Prostate gland (tissue), 2 donors: ENCODE data around the gene SCTR. TPM values are rescaled to one million over a fixed set of nuclear protein-coding genes. Genes with fewer than 3 reads are reported as not detected.

Source experiments
- DNase-seq: peaks from one replicate; pipeline ENCODE4 v3.0.0-alpha.2; 2019; ENCODE audit warnings: low spot score
- H3K27ac ChIP-seq, 2 donors: fragments of 200-600 bp; sonication (generic); 2 replicates each; pipeline ENCODE4 v1.5.1; 2017 to 2019
- H3K27me3 ChIP-seq: fragments of 200-600 bp; sonication (generic); replicated peaks from 2 replicates; pipeline ENCODE4 v1.5.1; 2019; ENCODE audit not compliant: insufficient read depth
- H3K36me3 ChIP-seq, 2 donors: fragments of 200-600 bp; sonication (generic); 1 replicate in 1 of 2; 2 replicates in 1 of 2; pipeline versions ENCODE4 v1.5.1 to v1.8.1; 2017 to 2019
- H3K4me1 ChIP-seq: fragments of 200-600 bp; sonication (generic); replicated peaks from 2 replicates; pipeline ENCODE4 v1.5.1; 2019
- H3K4me3 ChIP-seq, 2 donors: fragments of 200-600 bp; sonication (generic); 2 replicates each; pipeline ENCODE4 v1.5.1; 2017 to 2019
- H3K9me3 ChIP-seq: fragments of 200-600 bp; sonication (generic); 2 replicates; pipeline ENCODE4 v1.5.1; 2017
- POLR2A ChIP-seq: fragments of 450-650 bp; IDR thresholded peaks from one replicate; pipeline ENCODE4 v1.6.1; 2016; ENCODE audit warnings: antibody characterized with exemption, mild to moderate bottlenecking
- POLR2AphosphoS5 ChIP-seq: sonication (generic); formaldehyde crosslinking; IDR thresholded peaks from one replicate; pipeline ENCODE4 v1.6.1; 2017; ENCODE audit warnings: antibody characterized with exemption
- WGBS: methylation state at CpG from one replicate; pipeline ENCODE4 v1.1.5; 2018; 5-methylcytosine and 5-hydroxymethylcytosine counted together
- intact Hi-C: fragments of 100-400 bp; cut with DNase I; formaldehyde crosslinking; loops from one replicate; pipeline ENCODE4 v1.14.2; 2022
- total RNA-seq, 2 donors: library from RNA; depleted of rRNA; stranded (reverse); fragments of >200 nt; gene quantifications; one replicate each; pipeline ENCODE4 v1.1.0, GENCODE V29; 2016
- TF ChIP-seq, protein P1 (sequence below), 4 experiments: fragments of 200-600 bp in 2 of 4; fragments of 450-650 bp in 2 of 4; sonication (generic) in 2 of 4; IDR thresholded peaks; 1 replicate in 3 of 4; 2 replicates in 1 of 4; pipeline ENCODE4 v1.5.1; 2016 to 2019; ENCODE audit warnings: antibody characterized with exemption in 4 of 4, mild to moderate bottlenecking in 2 of 4, moderate library complexity in 2 of 4

The SCTR gene
- total RNA-seq, 2 donors from 2014 or later: not detected

DNA sequence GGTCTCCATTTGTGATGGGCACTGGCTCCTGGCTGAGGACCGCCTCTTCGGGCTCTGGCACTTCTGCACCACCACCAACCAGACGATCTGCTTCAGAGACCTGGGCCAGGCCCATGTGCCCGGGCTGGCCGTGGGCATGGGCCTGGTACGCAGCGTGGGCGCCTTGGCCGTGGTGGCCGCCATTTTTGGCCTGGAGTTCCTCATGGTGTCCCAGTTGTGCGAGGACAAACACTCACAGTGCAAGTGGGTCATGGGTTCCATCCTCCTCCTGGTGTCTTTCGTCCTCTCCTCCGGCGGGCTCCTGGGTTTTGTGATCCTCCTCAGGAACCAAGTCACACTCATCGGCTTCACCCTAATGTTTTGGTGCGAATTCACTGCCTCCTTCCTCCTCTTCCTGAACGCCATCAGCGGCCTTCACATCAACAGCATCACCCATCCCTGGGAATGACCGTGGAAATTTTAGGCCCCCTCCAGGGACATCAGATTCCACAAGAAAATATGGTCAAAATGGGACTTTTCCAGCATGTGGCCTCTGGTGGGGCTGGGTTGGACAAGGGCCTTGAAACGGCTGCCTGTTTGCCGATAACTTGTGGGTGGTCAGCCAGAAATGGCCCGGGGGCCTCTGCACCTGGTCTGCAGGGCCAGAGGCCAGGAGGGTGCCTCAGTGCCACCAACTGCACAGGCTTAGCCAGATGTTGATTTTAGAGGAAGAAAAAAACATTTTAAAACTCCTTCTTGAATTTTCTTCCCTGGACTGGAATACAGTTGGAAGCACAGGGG, 87.1 kb downstream of the SCTR start:
- no peak for DNase-seq
- H3K4me1 ChIP-seq: no peaks in the 10 kb centered on the region
- intact Hi-C loops: no loop called here
- no peaks in the 10 kb centered on the region for H3K9me3 ChIP-seq
- WGBS: 92% methylated on average over 22 of the region's 22 CpGs
- H3K36me3 ChIP-seq: no peaks in the 10 kb centered on the region
- H3K27ac ChIP-seq: no peak overlapping the region
- TF ChIP-seq, protein P1, sequence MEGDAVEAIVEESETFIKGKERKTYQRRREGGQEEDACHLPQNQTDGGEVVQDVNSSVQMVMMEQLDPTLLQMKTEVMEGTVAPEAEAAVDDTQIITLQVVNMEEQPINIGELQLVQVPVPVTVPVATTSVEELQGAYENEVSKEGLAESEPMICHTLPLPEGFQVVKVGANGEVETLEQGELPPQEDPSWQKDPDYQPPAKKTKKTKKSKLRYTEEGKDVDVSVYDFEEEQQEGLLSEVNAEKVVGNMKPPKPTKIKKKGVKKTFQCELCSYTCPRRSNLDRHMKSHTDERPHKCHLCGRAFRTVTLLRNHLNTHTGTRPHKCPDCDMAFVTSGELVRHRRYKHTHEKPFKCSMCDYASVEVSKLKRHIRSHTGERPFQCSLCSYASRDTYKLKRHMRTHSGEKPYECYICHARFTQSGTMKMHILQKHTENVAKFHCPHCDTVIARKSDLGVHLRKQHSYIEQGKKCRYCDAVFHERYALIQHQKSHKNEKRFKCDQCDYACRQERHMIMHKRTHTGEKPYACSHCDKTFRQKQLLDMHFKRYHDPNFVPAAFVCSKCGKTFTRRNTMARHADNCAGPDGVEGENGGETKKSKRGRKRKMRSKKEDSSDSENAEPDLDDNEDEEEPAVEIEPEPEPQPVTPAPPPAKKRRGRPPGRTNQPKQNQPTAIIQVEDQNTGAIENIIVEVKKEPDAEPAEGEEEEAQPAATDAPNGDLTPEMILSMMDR (IDR thresholded peaks at IDR 0.05): no peak
- no peak for TF ChIP-seq POLR2AphosphoS5
- TF ChIP-seq POLR2A: no peak
- no peak overlapping the region for H3K4me3 ChIP-seq
- no peaks in the 10 kb centered on the region for H3K27me3 ChIP-seq

DNA sequence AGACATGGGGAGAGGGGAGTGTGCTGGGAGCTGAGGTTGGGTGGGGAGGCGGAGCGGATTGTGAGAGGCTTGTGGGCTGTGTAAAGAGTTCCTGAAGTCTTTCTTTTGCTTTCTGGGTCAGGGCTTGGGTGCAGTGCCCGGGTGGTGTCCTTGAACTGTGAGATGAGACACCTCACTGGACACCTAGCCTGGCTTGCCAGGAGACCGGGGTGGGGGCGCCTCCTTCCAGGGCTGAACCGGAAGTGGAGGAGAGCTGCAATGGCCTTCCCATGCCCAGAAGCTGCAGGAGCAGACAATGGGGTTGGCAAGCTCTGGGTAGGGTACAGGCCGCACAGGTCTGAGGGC, 88.4 kb downstream of the SCTR start:
- H3K27me3 ChIP-seq: no peaks in the 10 kb centered on the region
- H3K4me1 ChIP-seq: no peaks in the 10 kb centered on the region
- no peaks in the 10 kb centered on the region for H3K9me3 ChIP-seq
- H3K4me3 ChIP-seq: no peak overlapping the region
- TF ChIP-seq POLR2AphosphoS5: no peak
- TF ChIP-seq, protein P1 (IDR thresholded peaks at IDR 0.05): no peak
- TF ChIP-seq POLR2A: no peak
- no peak for DNase-seq
- H3K36me3 ChIP-seq: no peaks in the 10 kb centered on the region
- intact Hi-C loops: no loop called here
- H3K27ac ChIP-seq: no peak overlapping the region
- 55% methylated on average over 7 of the region's 7 CpGs for WGBS

DNA sequence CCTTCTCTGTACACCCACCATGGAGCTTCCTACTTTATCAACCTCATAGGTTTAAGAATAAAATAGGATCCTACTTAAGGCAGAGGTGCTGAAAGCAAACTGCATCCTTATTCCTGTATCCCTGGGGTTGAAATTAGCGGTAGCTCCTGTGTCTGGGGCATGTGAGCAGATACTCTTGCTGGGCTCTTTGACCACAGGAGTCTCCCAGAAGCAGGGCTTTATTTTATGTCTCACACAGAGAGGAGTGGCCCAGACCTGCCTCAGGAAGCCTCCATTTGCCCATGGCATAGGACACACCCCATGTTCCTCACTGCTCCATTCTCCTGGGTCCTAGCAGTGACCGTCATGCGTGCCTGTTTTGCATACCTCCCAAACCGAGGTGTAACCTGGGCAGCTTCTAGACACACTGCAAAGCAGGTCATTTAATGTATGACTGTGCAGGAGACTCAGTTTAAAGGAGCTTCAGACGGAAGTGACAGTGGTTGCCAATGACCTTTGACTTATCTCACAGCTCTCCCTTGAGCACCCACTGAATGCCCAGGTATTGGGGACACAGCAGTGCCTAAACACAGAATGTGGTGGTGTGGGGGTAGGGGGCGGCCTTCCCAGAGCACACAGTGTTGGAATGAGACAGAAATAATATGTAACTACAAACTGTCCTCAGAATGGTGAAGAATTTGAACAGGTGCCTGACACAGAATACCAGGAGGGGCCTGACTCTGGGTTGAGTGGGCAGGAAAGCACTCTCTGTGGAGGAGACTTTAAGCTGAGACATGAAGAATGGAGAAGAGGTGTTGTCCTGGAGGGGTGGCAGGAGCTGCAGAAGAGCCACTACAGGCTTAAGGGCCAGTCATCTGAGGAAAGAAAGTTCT, 89.0 kb downstream of the SCTR start:
- DNase-seq: no peak
- 92% methylated on average over 6 of the region's 6 CpGs for WGBS
- no peaks in the 10 kb centered on the region for H3K4me1 ChIP-seq

DNA sequence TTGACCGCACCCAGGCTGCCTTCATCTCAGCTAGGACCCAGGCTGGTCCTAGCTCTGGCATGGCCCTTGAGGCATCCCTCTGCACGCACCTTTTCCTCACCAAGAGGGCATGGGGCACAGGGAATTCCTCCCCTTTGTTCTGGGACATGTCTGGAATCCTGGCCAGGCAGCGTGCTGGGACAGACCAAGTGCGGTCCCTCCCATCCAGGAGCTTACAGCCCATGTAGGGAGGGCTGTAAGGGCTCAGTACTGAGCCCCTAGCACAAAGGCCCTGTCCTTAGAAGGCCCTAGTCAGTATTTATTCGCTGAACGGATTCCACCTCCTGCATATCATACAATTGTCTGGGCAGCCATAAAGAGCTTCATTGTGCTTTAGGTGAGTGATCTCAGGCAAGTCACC, 89.6 kb downstream of the SCTR start:
- no peak for DNase-seq
- H3K4me1 ChIP-seq: no peaks in the 10 kb centered on the region
- no peaks in the 10 kb centered on the region for H3K9me3 ChIP-seq
- H3K4me3 ChIP-seq: no peak overlapping the region
- intact Hi-C loops: no loop called here
- TF ChIP-seq POLR2A (no peak), POLR2AphosphoS5 (no peak)
- TF ChIP-seq, protein P1 (IDR thresholded peaks at IDR 0.05): no peak
- no peaks in the 10 kb centered on the region for H3K36me3 ChIP-seq
- no peak overlapping the region for H3K27ac ChIP-seq
- 75% methylated on average over 6 of the region's 6 CpGs for WGBS
- H3K27me3 ChIP-seq: no peaks in the 10 kb centered on the region

More for the DNA sequence above, 89.0 kb downstream of the SCTR start:
- Histone ChIP-seq H3K36me3 (no peaks in the 10 kb centered on the region), H3K27ac (no peak overlapping the region), H3K27me3 (no peaks in the 10 kb centered on the region), H3K9me3 (no peaks in the 10 kb centered on the region), H3K4me3 (no peak overlapping the region)
- intact Hi-C loops: no loop called here
- TF ChIP-seq POLR2A (no peak), POLR2AphosphoS5 (no peak)
- TF ChIP-seq, protein P1 (IDR thresholded peaks at IDR 0.05): no peak
